Bone marrow (tissue), 2 donors: Measurements from ENCODE around the gene GCNT1.

Experiments used
- DNase-seq, 2 donors: peaks; one replicate each; lab custom pipeline; 2025; lab: John Stamatoyannopoulos, UW

Gene GCNT1

DNA sequence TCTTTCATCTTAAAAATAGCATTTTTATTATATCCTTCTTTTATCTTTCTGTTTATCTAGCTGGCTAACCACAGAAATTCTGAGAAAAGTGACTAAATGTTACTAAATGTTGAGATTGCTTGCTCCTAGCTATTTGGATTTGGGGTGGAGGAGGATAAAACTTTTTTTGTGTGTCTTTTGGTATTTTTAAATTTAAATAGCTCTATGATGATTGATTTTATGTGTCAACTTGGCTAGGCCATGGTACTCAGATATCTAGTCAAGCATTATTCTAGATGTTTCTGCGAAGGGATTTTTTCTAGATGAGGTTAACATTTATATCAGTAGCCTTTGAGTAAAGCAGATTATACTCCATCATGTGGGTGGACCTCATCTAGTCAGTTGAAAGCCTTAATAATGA, 75.0 kb downstream of the GCNT1 start:
- no peak for DNase-seq

DNA sequence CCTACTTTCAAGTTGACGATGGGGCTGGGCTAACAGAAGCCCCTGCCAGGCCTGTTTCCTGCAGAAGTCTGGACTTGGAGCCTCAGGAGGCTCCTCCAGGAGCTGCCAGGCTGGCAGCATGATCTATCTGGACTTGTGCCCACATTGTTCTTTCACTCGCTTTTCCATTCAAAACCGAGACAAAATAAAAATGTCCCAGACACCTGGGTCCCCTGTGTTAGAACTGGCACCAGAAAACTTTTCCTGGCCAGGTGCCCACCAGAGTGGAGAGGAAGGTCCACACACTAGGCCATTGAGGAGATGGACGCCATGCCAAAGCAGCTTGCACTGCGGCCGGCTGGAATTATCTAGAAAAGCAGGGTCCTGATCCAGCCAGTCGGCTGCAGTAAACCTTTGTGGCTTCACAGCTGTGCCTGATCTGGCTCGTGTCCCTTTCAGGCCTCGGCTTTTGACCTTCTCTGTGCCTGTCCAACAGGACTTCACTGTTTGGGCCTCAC, 78.2 kb downstream of the GCNT1 start:
- no peak for DNase-seq

DNA sequence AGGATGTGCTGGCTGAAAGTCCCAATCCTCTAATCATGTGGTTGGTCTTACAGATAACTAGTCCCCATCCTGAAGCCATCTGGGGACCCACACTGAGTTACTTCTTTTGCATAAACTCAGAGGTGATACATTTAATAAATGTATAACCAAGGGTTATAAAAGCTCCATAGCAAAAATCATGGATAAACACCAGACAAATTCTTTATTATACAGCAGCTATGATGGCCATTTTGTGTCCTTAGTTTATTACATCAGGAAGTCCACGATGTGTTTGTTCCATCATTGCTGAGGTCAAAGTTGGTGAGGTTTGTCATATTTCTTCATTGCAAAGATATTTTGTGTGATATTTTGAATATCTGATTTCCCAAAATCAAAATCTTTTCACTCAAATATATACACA, 80.2 kb downstream of the GCNT1 start:
- no peak for DNase-seq

DNA sequence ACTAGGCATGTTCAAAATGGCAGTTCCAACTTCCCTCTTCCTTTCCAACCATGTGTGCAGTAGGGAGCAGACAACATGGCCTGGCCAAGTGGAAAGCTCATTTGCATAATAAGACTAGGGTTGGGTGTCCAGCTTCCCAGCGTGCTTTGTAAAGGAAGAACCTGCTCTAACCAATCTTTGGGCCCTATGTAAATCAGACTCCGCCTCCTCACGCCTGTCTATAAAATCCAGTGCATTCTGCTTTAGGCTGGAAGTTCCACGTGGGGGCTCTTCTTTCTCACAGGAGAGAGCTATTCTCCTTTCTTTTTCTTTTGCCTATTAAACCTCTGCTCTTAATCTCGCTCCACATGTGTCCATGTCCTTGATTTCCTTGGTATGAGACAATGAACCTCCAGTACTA, 83.4 kb downstream of the GCNT1 start:
- DNase-seq, result no peak

DNA sequence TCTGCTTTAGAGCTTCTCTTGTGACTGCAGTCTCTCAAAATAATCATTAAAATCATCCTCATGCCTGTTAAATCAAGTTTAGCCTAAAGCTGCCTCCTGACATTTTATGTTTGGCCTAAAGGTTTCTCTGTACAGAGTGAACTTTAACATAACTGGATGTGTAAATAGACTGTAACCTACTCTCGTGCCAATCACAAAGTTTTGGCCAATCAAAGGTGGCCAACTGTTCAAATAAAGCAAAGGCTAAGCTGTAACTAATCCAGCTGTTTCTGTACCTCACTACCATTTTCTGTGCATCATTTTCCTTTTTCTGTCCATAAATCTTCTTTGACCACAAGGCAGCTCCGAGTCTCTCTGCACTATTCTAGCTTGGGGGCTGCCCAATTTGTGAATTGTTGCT, 86.2 kb downstream of the GCNT1 start:
- no peak for DNase-seq

DNA sequence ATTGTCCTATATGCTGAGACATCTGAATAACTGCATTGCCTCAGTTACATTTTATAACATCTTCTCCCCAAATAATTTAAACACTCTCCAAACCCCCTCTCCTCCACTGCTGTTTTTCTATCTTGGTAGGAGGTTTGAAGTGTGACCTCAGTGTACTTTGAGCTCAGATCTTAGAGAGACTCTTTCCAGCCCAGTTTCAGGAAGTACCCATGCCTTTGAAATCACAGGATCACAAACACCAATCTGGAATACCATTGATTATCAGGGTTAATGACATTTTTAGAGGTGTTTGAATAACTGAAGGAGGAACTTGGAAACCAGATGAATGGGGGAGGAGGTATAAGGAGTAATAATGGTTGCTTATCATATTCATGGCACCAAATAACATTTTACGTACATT, 93.2 kb downstream of the GCNT1 start:
- no peak for DNase-seq

DNA sequence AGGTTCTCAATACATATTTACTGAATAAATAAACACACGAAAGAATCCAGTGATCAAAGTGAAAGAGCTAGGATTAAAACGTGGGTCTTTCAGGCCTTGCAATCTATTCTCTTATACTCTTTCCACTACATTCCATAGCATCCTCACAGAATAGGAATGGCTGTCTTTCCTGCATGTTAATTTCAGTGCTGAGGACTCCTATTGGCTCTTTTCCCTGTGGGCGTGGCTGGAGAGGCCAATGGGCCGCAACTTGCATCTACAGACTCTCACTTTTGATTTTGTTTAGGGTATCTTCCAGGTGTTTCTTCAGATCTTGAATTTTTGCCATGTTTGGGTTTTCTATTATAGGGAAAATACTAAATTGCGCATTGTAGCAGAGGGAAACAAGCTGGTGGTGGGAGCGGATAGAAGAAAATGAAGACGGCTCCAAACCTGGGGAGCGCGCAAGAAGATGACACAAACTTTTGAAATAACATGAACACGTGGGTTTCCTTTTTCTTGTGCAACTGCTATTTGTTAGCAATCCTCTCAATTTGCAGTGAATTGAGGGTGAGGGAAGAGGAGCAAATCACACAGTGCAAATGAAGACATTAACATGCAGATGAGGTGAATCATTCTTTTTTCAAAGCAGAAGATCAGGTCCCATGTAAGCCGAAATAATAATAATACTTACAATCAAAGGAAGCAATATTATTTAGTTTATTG, 93.9 kb downstream of the GCNT1 start:
- no peak for DNase-seq

DNA sequence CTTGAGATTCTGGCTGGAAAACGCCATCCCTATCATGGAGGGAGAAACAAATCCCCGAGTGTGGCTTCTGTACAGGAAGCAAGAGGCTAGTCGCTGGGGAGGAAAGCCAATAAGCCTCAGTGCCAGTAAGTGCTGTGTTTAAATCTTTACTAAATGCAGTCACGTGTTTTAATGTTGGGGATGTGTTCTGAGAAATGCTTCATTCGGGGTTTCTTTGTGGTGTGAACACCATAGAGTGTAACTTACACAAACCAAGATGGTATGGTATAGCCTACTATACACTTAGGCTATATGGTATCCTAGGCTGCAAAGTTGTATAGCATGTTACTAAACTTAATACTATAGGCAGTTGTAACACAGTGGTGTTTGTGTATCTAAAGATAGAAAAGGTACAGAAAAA, 94.7 kb downstream of the GCNT1 start:
- no peak for DNase-seq
